GM12873 (cell line): ENCODE data around the gene TAAR2.

ENCODE experiments used
- TF ChIP-seq, protein P1 (sequence below): IDR thresholded peaks from 2 replicates; pipeline ENCODE4 v1.5.1; 2012; ENCODE audit warnings: low read depth, mild to moderate bottlenecking, moderate library complexity, low read length, control low read depth; ENCODE audit not compliant: insufficient read depth; ENCODE audit errors: missing control alignments

TAAR2 gene

DNA sequence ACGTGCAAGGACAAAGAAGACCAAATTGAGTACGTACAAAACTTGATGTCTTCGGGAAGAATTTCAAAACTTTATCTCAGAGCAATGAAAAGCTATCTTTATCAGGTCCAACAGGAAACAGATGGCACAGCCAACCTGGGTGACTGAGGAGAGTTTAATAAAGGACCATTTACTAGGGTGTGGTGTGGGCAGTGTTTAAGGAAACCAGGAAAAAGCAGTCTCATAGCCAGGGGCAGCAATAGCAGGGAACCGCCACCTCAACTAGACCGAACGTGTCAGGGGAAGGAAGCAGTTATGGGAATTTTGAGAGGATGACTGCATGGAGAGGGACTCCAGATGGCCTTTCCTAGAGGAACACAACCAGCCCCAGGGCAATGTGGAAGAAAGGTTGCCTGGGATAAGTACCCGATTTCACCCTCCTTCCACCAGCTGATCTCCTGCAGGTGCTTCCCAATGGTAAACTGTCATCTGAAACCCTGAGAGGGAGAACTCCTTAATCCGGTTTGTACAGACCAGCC lies 19.4 kb downstream of the TAAR2 start:
- TF ChIP-seq, protein P1, sequence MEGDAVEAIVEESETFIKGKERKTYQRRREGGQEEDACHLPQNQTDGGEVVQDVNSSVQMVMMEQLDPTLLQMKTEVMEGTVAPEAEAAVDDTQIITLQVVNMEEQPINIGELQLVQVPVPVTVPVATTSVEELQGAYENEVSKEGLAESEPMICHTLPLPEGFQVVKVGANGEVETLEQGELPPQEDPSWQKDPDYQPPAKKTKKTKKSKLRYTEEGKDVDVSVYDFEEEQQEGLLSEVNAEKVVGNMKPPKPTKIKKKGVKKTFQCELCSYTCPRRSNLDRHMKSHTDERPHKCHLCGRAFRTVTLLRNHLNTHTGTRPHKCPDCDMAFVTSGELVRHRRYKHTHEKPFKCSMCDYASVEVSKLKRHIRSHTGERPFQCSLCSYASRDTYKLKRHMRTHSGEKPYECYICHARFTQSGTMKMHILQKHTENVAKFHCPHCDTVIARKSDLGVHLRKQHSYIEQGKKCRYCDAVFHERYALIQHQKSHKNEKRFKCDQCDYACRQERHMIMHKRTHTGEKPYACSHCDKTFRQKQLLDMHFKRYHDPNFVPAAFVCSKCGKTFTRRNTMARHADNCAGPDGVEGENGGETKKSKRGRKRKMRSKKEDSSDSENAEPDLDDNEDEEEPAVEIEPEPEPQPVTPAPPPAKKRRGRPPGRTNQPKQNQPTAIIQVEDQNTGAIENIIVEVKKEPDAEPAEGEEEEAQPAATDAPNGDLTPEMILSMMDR = no peak

DNA sequence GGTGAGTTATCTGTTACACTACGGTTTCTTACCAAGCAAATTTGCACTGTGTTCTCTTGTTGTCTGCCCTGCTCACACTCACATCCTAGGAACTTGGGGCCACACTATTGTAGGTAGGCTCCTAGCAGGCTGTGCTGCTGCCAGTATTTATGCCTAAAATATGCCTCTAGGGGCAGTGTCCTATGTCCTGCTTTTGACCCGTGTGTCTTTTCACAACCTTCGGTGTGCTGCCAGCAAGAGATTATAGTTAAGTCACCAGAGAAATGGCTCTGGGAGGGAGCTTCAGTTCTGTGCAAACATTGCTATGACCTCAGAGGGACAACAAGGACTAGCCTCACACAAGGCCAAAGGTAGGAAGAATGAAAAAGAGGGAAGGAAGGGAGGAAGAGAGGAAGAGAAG lies 25.6 kb downstream of the TAAR2 start:
- TF ChIP-seq, protein P1 = peak; percentile 63

DNA sequence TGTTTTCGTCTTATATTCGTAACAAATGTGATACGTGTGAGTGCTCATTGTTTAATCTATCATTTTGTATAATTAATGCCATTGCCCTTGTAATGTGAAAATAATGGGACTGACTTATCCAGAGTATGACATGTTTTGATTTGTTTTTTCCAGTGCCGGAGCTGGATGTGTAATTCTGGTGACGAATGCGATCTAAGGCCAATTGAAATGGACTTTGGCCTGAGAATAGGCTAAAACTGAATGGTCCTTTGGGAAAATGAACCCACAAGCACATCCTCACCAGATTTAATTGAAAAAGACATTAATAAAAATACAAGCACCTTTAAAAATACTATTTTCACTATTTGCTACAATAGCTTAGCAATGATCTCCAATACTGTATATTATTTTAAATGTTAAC lies 27.9 kb downstream of the TAAR2 start:
- TF ChIP-seq, protein P1 = no peak

DNA sequence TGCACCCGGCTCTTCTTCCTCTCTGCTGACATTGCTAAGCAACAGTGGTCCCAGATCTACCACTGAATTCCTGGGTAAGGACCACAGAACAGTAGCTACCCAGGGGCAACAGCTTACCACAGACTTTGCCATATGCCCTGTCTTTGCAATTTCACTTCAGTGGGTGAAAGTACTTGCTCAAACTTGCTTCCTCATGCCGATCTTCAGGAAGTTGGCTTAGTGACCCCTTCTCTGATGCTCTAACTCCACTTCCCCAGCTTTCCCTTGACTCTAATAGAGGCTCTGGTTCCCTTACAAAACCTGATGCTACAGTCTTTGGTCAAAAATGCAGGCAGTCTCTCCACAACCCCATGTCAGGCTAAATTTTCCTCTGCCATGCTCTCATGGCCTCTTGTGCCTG lies 31.2 kb downstream of the TAAR2 start:
- TF ChIP-seq, protein P1 = no peak

DNA sequence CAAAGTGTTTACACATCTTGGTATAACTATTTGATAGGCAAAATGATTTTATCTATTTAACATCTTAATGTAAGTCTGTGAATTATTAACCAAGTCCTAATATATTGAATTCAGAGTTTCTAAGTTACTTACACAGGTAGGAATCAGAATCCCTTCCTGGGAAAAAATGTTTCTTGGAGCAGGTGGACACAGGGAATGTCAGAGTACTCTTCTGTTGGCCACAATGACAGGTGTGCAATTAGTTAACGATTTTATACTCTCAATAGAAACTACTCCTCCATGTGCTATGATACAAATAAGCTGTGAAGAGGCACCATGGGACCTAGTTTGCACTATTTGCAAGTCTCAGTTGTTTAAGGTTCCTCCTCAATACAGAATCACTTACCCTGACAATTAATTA lies 33.7 kb downstream of the TAAR2 start:
- TF ChIP-seq, protein P1 = no peak

DNA sequence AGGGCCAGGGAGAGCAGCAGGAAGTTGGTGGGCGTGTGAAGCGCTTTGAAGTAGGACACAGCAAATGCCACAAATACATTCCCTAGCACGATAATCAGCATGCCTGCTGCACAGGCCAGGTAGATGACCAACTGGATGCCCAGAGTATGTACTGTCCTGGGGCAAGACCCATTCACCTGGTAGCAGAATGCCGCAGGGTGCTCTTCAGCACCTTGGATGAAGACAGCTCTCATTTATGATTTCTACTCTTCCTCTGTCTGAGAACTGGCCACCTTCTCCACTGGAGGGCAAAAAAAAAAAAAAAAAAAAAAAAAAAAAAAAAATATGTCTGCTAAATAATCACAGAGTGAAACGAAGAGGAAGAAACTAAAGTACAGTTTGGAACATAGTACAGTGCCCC lies 34.6 kb downstream of the TAAR2 start, which contains the start of gene TAAR5:
Gene TAAR5, minus strand, starts transcription at position 288 of the 400 bp plus-strand sequence. Its CDS starts 55 bp downstream, at position 233.
- TF ChIP-seq, protein P1 = no peak

DNA sequence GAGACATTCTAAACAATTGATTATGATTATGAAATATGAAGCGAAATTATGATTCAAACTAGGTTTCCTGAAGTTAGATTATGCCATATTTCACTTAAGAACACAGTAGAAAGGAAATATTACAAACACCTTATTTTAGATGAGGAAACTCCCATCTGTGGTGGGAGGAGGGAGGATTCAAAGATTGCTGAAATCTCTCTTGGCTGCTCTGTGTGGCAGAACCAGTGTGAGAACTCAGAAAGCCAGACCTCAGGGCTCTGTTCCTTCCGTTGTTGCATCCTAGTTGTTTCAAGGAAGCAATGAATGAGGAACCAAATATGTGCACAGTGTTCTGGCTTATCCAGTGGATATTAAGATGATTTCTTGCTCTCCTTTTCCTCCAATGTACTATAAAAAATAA lies 36.7 kb downstream of the TAAR2 start:
- TF ChIP-seq, protein P1 = no peak

DNA sequence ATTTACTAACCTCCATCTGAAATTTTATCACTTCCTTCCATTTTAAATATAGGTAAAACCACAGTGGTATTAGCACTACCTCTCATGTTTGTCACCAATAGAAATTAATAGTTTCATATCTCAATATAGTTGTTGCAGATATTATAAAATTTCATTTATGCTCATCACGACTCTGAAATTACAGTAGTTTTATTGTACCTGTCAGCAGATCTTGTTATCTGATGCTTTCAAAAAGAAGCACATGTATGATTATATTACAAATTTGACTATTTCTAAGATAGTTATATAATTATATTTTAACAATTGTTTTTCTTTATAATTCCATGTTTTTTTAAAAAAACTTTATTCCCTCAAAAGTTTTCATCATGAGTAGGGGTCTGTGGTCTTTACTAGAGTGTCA lies 39.4 kb downstream of the TAAR2 start:
- TF ChIP-seq, protein P1 = no peak
